H9 (cell line): ENCODE data around the gene AP2A2. TPM values are rescaled to one million over a fixed set of nuclear protein-coding genes. Genes with fewer than 3 reads are reported as not detected.

ENCODE experiments used
- DNase-seq: peaks from one replicate; pipeline ENCODE4 v3.0.0-alpha.2; 2017
- H2AFZ ChIP-seq: one replicate; pipeline ENCODE4 v1.6.1; 2013; ENCODE audit warnings: mild to moderate bottlenecking, low read length, control low read depth, moderate library complexity
- H2AK5ac ChIP-seq: 2 replicates; pipeline ENCODE4 v1.6.1; 2013; ENCODE audit warnings: low read length, control low read depth, mixed read lengths; ENCODE audit not compliant: insufficient read length
- H2BK120ac ChIP-seq: one replicate; pipeline ENCODE4 v1.6.1; 2013; ENCODE audit warnings: low read depth, mild to moderate bottlenecking, low read length, control low read depth, inconsistent platforms; ENCODE audit not compliant: poor library complexity, severe bottlenecking
- H2BK12ac ChIP-seq: 2 replicates; pipeline ENCODE4 v1.6.1; 2013; ENCODE audit warnings: low read length, control low read depth, mixed read lengths, low read depth; ENCODE audit not compliant: insufficient read length
- H2BK15ac ChIP-seq: 2 replicates; pipeline ENCODE4 v1.6.1; 2013; ENCODE audit warnings: low read depth, low read length, control low read depth
- H2BK20ac ChIP-seq: one replicate; pipeline ENCODE4 v1.6.1; 2013; ENCODE audit warnings: low read depth, mild to moderate bottlenecking, low read length, control low read depth, inconsistent platforms; ENCODE audit not compliant: poor library complexity, severe bottlenecking
- H2BK5ac ChIP-seq: 2 replicates; pipeline ENCODE4 v1.6.1; 2013; ENCODE audit warnings: low read length, control low read depth, mixed read lengths; ENCODE audit not compliant: insufficient read length
- H3K14ac ChIP-seq: 2 replicates; pipeline ENCODE4 v1.6.1; 2013; ENCODE audit warnings: low read length, control low read depth; ENCODE audit not compliant: insufficient read depth
- H3K18ac ChIP-seq: 2 replicates; pipeline ENCODE4 v1.6.1; 2013; ENCODE audit warnings: low read depth, mild to moderate bottlenecking, mixed read lengths, low read length, control low read depth; ENCODE audit not compliant: insufficient read length
- H3K23ac ChIP-seq: 2 replicates; pipeline ENCODE4 v1.6.1; 2013; ENCODE audit warnings: low read length, control low read depth, mixed read lengths, low read depth; ENCODE audit not compliant: insufficient read length
- H3K23me2 ChIP-seq: 2 replicates; pipeline ENCODE4 v1.6.1; 2013; ENCODE audit warnings: low read depth, mild to moderate bottlenecking, mixed read lengths, low read length, control low read depth; ENCODE audit not compliant: insufficient read length, poor library complexity, severe bottlenecking
- H3K27ac ChIP-seq: 2 replicates; pipeline ENCODE4 v1.5.1; 2013; ENCODE audit warnings: low read length, control low read depth, mixed read lengths, low read depth; ENCODE audit not compliant: insufficient read length
- H3K27me3 ChIP-seq: 2 replicates; pipeline ENCODE4 v1.6.1; 2013; ENCODE audit warnings: low read length, control low read depth, inconsistent platforms; ENCODE audit not compliant: insufficient read depth
- H3K4ac ChIP-seq: 2 replicates; pipeline ENCODE4 v1.6.1; 2013; ENCODE audit warnings: low read depth, mild to moderate bottlenecking, control low read depth, inconsistent platforms, low read length, moderate library complexity
- H3K4me1 ChIP-seq: 2 replicates; pipeline ENCODE4 v1.6.1; 2013; ENCODE audit warnings: low read length, control low read depth, inconsistent platforms; ENCODE audit not compliant: insufficient read depth
- H3K4me2 ChIP-seq: 2 replicates; pipeline ENCODE4 v1.6.1; 2013; ENCODE audit warnings: low read length, control low read depth, mixed read lengths; ENCODE audit not compliant: insufficient read length, insufficient read depth
- H3K56ac ChIP-seq: 2 replicates; pipeline ENCODE4 v1.6.1; 2013; ENCODE audit warnings: low read depth, mild to moderate bottlenecking, mixed read lengths, low read length, control low read depth; ENCODE audit not compliant: insufficient read length
- H3K79me1 ChIP-seq: 2 replicates; pipeline ENCODE4 v1.6.1; 2013; ENCODE audit warnings: low read depth, mild to moderate bottlenecking, moderate library complexity, low read length, control low read depth, inconsistent platforms; ENCODE audit not compliant: insufficient read depth, poor library complexity, severe bottlenecking
- H3K79me2 ChIP-seq: 2 replicates; pipeline ENCODE4 v1.6.1; 2013; ENCODE audit warnings: low read length, control low read depth, inconsistent platforms; ENCODE audit not compliant: insufficient read depth
- H3K9ac ChIP-seq: 2 replicates; pipeline ENCODE4 v1.6.1; 2013; ENCODE audit warnings: low read length, control low read depth, mixed read lengths; ENCODE audit not compliant: insufficient read length; ENCODE audit errors: extremely low read depth
- H3K9me3 ChIP-seq: one replicate; pipeline ENCODE4 v1.6.1; 2013; ENCODE audit warnings: low read depth, low read length, inconsistent platforms; ENCODE audit not compliant: control insufficient read depth
- H3T11ph ChIP-seq: one replicate; pipeline ENCODE4 v1.6.1; 2013; ENCODE audit warnings: mild to moderate bottlenecking, low read length, control low read depth, inconsistent platforms
- H4K20me1 ChIP-seq: one replicate; pipeline ENCODE4 v1.6.1; 2013; ENCODE audit not compliant: control insufficient read depth, insufficient read length, insufficient read depth
- H4K5ac ChIP-seq: 2 replicates; pipeline ENCODE4 v1.6.1; 2013; ENCODE audit warnings: low read depth, mild to moderate bottlenecking, mixed read lengths, low read length, control low read depth; ENCODE audit not compliant: insufficient read length
- H4K8ac ChIP-seq: replicated peaks from 2 replicates; pipeline ENCODE4 v1.6.1; 2013; ENCODE audit warnings: low read length, control low read depth, mixed read lengths, low read depth; ENCODE audit not compliant: insufficient read length
- H4K91ac ChIP-seq: 2 replicates; pipeline ENCODE4 v1.6.1; 2013; ENCODE audit warnings: low read depth, mild to moderate bottlenecking, moderate library complexity, mixed read lengths, low read length, control low read depth; ENCODE audit not compliant: insufficient read length
- H3K27ac Mint-ChIP-seq, 3 experiments: 2 replicates in 2 of 3; 3 replicates in 1 of 3; pipeline ENCODE4 v1.8.0; 2020 to 2021; ENCODE audit warnings: mixed read lengths in 3 of 3, mild to moderate bottlenecking in 1 of 3, moderate library complexity in 1 of 3
- H3K27me3 Mint-ChIP-seq: 2 replicates; pipeline ENCODE4 v1.8.0; 2021; ENCODE audit warnings: low read depth, mild to moderate bottlenecking, moderate library complexity, mixed read lengths
- H3K36me3 Mint-ChIP-seq, 3 experiments: 2 replicates in 2 of 3; 3 replicates in 1 of 3; pipeline ENCODE4 v1.8.0; 2020 to 2021; ENCODE audit warnings: low read depth in 3 of 3, mixed read lengths in 3 of 3; ENCODE audit not compliant: insufficient read depth in 1 of 3
- H3K4me1 Mint-ChIP-seq, 2 experiments: 2 replicates each; pipeline ENCODE4 v1.8.0; 2020; ENCODE audit warnings: mixed read lengths in 2 of 2
- H3K4me3 Mint-ChIP-seq, 2 experiments: 2 replicates in 1 of 2; 3 replicates in 1 of 2; pipeline ENCODE4 v1.8.0; 2020 to 2021; ENCODE audit warnings: mild to moderate bottlenecking in 2 of 2, mixed read lengths in 2 of 2, moderate library complexity in 1 of 2
- H3K9me3 Mint-ChIP-seq, 2 experiments: 2 replicates in 1 of 2; 3 replicates in 1 of 2; pipeline ENCODE4 v1.8.0; 2020; ENCODE audit warnings: mild to moderate bottlenecking in 2 of 2, mixed read lengths in 2 of 2, moderate library complexity in 1 of 2
- WGBS: extraction: QIAGEN DNeasy Blood & Tissue Kit; methylation state at CpG from one replicate; pipeline ENCODE4 v1.1.7; 2013; ENCODE audit warnings: missing lambda C conversion rate, low lambda C conversion rate, mixed read lengths; ENCODE audit not compliant: insufficient read length; ENCODE audit errors: extremely low coverage; 5-methylcytosine and 5-hydroxymethylcytosine counted together
- total RNA-seq: library from RNA; stranded (reverse); gene quantifications from 2 replicates; pipeline ENCODE4 v1.2.1, GENCODE V29; 2021
- TF ChIP-seq, protein P1 (sequence below): fragments of 200-600 bp; sonication (generic); conservative IDR thresholded peaks from 3 replicates; pipeline ENCODE4 v1.8.0; 2021; ENCODE audit warnings: antibody characterized with exemption, mild to moderate bottlenecking

The AP2A2 gene
- total RNA-seq, 1 experiment from 2014 or later = 53.7 TPM

GRCh38 chr11:977830-978720, 52.4 kb downstream of the AP2A2 start:
- Histone ChIP-seq H2AK5ac (no peak overlapping the region), H2BK15ac (no peak overlapping the region), H3K79me1 (peaks cover 2% of the 10 kb centered on the region), H2AFZ (no peak overlapping the region), H3K27me3 (no peaks in the 10 kb centered on the region), H3K27ac (no peak overlapping the region), H2BK12ac (no peak overlapping the region), H2BK5ac (no peak overlapping the region), H2BK20ac (no peak overlapping the region), H4K5ac (no peak overlapping the region), H3K9ac (no peak overlapping the region), H3K23me2 (no peaks in the 10 kb centered on the region), H3K23ac (no peak overlapping the region), H3K4ac (no peak overlapping the region), H3K9me3 (no peaks in the 10 kb centered on the region), H3K4me1 (no peaks in the 10 kb centered on the region), H4K8ac (no peak overlapping the region), H3K4me2 (no peak overlapping the region), H4K20me1 (no peaks in the 10 kb centered on the region), H4K91ac (no peak overlapping the region), H3K14ac (no peak overlapping the region), H3K18ac (no peak overlapping the region), H3K56ac (no peak overlapping the region), H3T11ph (no peak overlapping the region), H3K79me2 (no peaks in the 10 kb centered on the region), H2BK120ac (no peak overlapping the region)
- peaks cover 14 to 16% of the 10 kb centered on the region in 2 experiments for H3K4me1 Mint-ChIP-seq
- H3K9me3 Mint-ChIP-seq = no peaks in the 10 kb centered on the region
- H3K4me3 Mint-ChIP-seq = no peak overlapping the region
- no peaks in the 10 kb centered on the region for H3K27me3 Mint-ChIP-seq
- no CpG with 5 or more reads among the region's 28 CpGs for WGBS
- H3K36me3 Mint-ChIP-seq = peaks cover 13 to 70% (median 61%) of the 10 kb centered on the region in 3 experiments; a peak in 6 of 7 replicates
- no peak for DNase-seq
- peak overlapping the region; percentile 27 to 84 (median 76); a peak in 4 of 7 replicates for H3K27ac Mint-ChIP-seq
- TF ChIP-seq, protein P1, sequence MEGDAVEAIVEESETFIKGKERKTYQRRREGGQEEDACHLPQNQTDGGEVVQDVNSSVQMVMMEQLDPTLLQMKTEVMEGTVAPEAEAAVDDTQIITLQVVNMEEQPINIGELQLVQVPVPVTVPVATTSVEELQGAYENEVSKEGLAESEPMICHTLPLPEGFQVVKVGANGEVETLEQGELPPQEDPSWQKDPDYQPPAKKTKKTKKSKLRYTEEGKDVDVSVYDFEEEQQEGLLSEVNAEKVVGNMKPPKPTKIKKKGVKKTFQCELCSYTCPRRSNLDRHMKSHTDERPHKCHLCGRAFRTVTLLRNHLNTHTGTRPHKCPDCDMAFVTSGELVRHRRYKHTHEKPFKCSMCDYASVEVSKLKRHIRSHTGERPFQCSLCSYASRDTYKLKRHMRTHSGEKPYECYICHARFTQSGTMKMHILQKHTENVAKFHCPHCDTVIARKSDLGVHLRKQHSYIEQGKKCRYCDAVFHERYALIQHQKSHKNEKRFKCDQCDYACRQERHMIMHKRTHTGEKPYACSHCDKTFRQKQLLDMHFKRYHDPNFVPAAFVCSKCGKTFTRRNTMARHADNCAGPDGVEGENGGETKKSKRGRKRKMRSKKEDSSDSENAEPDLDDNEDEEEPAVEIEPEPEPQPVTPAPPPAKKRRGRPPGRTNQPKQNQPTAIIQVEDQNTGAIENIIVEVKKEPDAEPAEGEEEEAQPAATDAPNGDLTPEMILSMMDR = no peak
